Upper lobe of left lung (tissue), 4 donors: ENCODE data around the gene FAM200A.

Source experiments
- CTCF ChIP-seq, 6 experiments: fragments of 450-650 bp in 4 of 6; fragments of 200-600 bp in 2 of 6; sonication (generic) in 2 of 6; IDR thresholded peaks; one replicate each; pipeline ENCODE4 v1.5.1; 2016 to 2019; ENCODE audit warnings: antibody characterized with exemption in 6 of 6
- EP300 ChIP-seq, 4 donors: sonication (generic); formaldehyde crosslinking; IDR thresholded peaks; one replicate each; pipeline ENCODE4 v1.5.1; 2017; ENCODE audit warnings: antibody characterized with exemption in 4 of 4, control low read depth in 2 of 4

- no peak for TF ChIP-seq CTCF (IDR thresholded peaks at IDR 0.05)
- no peak for TF ChIP-seq EP300 (IDR thresholded peaks at IDR 0.05)
Measured at GRCh38 chr7:99563650-99564049, 11.7 kb upstream of the FAM200A start.
